NAMALWA (cell line): ENCODE measurements around the gene GADD45GIP1.
"Not testable (repeated sequence)": the region's sequence is repeated elsewhere in the genome, so short reads cannot be mapped to it uniquely, and the experiment has no call there.

Source experiments
- DNase-seq: peaks from one replicate; pipeline ENCODE4 v3.0.0-alpha.2; 2015; ENCODE audit warnings: low spot score

The GADD45GIP1 gene

DNA sequence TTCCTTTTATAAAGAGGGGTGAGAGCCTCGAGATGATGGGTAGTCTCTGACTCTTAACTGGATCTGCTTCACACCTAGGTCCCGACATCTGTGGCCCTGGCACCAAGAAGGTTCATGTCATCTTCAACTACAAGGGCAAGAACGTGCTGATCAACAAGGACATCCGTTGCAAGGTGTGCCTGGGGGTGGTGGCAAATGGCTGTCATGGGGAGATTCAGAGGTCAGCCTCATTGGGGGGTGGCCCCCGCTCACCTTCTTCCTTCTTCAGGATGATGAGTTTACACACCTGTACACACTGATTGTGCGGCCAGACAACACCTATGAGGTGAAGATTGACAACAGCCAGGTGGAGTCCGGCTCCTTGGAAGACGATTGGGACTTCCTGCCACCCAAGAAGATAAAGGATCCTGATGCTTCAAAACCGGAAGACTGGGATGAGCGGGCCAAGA lies 17.0 kb downstream of the GADD45GIP1 start:
- no peak for DNase-seq

DNA sequence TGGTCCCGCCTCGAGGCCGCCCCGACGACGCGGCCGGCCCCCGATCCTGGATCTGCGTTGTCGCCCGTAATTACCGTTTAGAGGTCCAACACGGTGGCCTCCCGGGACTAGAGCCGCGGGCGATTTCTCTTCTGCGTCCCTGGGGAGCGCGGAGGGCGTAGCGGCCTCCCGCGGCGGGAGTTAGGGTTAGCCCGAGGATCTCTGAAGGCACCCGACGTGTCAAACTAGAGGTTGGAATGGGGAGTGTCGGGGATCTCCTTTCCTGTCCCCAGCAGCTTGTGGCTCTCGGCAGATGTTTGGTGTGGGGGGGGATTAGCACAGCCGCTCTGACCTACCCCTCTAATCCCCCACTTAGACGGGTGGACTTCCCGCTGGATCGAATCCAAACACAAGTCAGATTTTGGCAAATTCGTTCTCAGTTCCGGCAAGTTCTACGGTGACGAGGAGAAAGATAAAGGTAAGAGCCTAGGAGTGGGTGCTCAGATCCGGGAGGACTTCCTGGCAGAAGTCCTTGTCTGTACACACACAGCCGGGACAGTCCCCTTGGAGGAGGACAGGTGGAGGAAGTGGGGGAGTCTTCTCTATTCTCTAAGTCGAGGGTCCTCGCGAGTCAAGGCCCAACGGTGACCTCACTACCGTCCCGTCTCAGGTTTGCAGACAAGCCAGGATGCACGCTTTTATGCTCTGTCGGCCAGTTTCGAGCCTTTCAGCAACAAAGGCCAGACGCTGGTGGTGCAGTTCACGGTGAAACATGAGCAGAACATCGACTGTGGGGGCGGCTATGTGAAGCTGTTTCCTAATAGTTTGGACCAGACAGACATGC lies 18.0 kb downstream of the GADD45GIP1 start:
- DNase-seq: peak; percentile 67

DNA sequence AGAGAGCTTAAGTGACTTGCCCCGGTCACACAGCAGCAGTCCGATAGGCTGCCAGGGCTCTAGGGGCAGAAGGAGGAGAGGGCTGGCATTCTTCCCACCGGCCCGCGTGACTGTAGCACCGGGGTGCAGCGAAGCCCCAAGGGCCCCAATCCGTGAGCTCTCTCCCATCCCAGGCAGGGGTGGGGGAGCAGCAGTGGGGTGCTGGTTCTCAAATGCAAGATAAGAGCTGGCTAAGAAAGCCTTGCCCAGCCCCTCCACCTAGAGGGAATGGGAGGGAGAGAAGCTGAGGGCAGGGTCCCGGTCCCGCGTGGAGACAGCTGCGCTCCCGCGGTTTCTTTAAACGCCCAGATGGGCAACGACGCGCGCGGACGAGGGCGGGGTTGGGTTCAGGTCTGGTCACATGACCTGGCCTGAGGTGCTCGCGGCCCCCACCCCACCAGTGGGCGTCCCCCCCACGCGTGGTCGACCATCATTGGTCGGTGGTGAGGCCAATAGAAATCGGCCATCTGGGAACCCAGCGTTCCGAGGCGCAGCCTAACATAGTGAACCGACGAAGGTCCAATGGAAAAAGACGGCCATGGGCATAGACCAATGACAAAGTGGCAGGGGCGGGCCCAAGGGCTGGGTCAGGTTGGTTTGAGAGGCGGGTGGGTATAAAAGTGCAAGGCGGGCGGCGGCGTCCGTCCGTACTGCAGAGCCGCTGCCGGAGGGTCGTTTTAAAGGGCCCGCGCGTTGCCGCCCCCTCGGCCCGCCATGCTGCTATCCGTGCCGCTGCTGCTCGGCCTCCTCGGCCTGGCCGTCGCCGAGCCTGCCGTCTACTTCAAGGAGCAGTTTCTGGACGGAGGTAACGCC lies 18.9 kb downstream of the GADD45GIP1 start, which contains the start of gene CALR:
TSS of gene CALR (plus strand) at position 683 of the 852 bp plus-strand sequence. CDS start at position 754, 71 bp downstream.
- DNase-seq: peak; percentile 99

DNA sequence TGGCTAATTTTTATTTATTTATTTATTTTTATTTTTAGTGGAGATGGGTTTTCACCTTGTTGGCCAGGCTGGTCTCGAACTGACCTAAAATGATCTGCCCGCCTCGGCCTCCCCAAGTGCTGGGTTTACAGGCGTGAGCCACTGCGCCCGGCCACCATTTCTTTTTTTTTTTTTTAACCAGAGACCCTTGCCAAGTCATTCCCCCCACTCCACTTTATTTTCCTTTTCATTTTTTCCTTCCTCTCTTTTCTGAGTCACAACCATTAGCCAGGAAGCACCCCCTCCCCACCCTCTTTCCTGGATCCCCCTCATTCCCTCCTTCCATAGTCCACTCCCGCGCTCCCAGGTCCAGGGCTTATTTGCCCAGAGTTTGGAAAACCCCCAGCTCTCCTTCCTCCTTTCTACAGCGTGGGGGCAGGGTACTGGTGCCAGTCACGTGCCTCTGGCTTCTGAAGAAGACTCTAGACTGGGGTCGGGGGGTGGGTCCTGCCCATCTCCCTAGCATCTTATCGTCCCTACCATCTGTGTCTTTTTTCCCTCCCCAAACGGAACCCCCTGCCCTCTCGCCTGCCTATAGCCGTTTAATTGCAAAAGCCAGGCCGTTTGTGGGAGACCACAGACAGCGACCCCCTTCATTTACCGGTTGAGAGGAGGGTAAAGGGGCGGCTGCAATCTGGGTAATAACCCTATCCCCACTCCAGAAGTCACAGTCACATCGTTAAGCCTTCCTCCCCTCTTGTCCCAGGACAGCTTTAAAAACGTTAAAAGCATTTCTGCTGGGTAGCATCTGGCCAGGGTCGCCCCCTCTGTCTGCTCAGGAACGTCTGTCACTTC lies 19.7 kb downstream of the GADD45GIP1 start:
- DNase-seq: no peak

DNA sequence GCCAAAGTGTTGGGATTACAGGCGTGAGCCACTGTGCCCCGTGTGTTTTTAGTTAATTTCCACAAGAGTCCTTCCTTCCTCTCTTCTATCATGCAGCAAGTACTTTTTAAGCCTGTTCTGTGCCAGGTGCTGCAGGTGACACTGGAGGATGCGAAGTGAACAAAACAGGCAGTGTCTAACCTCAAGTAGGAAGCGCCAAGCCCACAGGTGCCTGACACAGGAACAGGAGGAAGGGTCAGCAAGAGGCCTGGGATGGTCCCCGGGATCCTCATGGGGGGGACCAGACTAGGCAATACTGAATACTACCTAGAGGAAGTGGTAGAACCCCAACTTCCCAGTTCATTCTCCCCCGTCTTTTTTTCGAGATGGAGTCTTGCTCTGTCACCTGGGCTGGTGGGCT lies 20.4 kb downstream of the GADD45GIP1 start:
- DNase-seq: peak; percentile 46

DNA sequence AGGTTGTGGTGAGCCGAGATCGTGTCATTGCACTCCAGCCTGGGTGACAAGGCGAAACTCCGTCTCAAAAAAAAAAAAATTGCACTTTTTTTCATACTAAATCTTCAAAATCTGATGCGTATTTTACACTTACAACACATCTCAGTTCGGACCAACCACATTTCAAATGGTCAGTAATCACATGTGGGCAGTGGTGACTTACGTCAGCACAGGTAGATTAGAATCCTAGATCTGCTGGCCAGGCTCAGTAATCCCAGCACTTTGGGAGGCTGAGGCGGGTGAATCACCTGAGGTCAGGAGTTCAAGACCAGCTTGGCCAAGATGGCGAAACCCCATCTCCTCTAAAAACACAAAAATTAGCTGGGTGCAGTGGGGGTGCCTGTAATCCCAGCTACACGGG lies 22.0 kb downstream of the GADD45GIP1 start:
- DNase-seq: no peak

DNA sequence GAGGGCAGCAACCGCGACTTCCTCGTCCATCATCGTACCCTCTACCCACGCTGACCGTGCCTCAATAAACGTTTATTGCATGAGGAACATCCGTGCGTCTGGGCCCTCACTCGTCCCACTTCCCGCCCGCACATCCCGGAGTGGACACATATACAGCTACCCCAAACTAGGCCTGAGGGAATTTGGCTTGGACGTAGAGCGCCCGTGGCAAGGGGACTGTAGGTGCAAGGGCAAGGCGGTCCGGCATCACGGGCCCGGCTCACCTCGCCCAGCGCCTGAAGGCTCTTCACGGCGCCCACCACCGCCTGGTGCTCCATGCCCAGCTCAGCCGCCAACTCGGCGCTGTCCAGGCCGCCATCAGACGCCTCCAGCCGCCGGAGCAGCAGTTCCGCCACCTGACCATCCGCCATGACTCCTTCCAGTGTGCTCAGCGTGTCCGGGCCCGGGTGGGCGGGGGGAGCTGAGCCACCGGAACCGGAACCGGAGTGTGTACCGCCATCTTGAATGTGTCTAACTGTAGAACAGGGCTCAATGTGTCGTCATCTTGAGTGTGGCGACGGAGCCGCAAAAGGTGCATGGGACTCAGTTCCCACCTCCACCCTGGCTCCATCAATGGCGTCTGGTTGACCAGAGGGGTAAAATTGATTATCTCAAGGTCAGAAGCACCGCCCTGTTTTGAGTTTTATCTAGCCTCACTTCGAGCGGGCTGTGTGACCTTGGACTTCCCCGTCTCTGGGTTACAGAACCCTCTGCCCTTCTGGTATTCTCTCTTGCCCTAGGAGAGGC lies 23.5 kb downstream of the GADD45GIP1 start, which contains the start of gene FARSA:
TSS of gene FARSA (minus strand) at position 425 of the 786 bp plus-strand sequence. CDS start at position 410, 15 bp downstream.
- DNase-seq: peak; percentile 93

DNA sequence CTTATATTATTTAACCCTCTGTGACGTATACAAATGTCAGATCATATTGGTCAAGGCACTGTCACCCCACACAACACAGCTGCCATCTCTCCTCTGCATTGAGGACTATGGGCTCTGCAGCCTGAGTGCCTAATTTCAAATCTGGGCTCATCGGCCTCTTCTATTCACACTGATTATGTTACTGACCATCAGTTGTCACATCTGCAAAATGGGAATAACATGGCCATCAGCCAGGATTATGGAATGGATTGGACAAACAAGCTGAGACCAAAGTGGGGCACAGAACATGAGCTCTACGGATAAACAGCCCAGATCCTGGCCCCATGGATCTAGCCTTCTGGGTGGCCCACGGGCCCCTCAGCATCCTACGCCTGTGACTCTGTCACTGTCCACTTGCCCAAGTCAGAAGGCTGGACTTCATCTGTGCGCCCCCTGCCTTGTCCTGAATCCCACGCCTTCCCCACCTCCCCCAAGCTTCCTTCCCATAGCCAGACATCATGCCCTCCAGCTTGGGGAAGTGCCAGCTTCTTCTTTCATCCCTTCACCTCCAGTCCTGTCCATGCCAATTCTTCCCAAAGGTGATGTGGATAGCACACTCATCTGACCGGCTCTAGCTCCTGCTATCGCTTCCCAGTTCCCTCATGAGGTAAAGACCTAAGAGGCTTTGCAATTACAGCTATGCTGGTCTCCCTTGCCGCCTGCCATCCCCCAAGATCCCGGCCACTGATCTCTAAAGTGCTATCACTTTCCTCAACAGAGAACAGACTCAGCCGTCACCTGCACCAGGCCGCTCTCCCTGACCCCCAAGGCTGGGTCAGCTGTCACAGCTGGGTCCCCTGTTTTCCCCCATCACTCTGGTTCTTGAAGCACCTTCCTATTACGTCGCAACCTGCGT lies 24.4 kb downstream of the GADD45GIP1 start:
- DNase-seq: no peak

DNA sequence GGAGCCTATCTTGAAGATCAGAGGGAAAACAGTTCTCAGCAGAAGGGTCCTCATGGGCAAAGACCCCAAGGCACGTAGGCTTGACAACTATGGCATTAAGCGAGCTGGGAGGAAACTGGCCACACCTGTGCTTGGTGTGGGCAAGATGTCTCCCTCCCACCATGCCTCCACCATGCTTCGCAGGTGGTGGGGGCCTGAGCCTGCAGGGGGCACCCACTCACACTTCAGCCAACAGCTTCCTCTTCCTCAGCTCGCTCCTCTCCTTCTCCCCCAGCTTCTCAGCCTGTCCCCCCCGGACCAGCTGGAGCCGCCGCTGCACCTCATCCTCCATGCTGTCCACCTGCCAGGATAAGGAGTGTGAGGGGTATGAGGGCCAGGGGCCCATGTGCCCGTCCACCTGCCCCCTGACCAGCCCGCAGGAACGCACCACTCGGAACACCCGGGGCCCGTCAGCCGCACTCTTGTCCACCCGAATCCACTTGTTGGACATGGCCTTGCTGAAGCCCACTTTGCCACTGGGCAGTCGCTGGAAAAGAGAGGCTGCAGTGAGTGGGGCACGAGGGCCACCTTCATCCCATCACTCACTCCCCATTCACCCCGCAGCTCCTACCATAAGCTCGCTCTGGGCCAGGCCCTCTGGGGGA lies 26.9 kb downstream of the GADD45GIP1 start:
- no peak for DNase-seq

DNA sequence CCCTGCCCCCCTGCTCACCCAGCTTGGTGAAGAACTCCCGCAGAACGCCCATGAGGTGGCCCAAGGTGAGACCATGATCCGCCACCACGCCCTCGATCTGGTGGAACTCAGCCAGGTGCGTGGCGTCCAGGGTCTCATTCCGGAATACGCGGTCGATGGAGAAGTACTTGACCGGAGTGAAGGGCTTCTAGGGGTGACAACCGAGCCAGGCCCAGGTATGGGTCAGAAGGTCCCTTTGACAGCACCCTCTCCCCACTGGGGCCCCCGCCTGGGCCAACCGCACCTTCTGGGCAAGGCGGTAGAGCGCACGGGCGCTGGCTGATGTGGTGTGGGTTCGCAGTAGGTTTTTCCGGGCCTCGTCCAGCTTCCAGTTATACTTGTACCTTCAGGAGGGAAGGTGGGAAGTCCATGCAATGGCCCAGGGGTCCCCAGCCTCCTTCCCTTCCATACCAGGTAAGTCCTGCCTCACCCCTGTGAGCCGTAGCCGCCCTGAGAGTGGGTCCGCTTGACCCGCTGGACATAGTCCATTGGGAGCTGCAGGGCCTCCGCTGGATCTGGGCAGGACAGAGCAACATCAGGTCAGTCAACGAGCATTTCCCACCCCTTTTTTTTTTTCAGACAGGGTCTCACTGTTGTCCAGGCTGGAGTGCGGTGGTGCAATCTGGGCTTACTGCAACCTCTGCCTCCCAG lies 32.3 kb downstream of the GADD45GIP1 start:
- DNase-seq: no peak

DNA sequence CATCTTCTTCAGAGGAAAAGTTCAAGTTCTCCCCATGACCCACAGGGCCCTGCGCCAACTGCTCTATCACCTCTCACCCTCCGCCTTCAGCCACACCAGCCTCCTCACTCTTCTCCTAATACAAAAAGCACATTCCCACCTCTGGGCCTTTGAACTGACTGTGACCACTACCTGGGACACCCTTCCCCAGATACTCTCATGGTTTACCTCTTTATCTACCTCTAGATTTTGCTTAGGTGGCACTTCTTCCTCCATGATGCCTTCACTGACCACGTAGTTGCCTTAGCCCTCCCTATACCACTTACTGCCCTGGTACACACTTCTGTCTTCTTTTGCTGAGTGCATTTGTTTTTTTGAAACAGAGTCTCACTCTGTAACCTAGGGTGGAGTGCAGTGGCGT lies 34.1 kb downstream of the GADD45GIP1 start:
- no peak for DNase-seq

DNA sequence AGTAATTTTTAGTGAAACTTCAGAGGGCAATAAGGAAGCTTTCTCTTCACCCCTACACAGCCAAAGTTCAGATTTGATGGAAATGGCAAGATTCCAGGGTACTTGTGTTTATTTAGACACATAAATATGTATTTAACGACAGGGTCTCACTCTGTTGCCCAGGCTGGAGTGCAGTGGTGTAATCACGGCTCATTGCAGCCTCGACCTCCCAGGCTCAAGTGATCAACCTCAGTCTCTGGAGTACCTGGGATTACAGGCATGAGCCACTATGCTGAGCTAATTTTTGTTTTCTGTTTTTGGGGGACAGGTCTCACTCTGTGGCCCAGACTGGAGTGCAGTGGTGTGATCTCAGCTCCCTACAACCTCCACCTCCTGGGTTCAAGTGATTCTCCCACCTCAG lies 36.0 kb downstream of the GADD45GIP1 start:
- no peak for DNase-seq

DNA sequence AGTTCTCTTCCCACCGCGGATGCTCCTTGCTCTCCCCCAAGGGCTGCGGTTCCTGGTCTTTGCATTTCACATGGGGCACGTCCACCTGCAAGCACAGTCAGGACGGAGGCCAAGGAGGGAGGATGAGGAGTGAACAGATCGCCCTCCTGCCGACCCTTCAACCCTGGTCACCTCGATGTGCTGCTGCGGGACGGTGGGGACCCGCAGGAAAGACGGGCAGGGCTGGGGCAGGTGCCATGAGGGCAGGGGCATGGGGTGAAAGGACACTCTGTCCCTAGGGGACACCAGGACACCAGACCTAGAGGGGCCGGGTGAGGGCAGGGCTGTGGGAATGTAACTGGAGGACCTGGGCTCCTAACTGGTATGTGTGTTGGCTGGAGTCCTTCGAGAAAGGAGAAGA lies 38.8 kb downstream of the GADD45GIP1 start:
- no peak for DNase-seq

DNA sequence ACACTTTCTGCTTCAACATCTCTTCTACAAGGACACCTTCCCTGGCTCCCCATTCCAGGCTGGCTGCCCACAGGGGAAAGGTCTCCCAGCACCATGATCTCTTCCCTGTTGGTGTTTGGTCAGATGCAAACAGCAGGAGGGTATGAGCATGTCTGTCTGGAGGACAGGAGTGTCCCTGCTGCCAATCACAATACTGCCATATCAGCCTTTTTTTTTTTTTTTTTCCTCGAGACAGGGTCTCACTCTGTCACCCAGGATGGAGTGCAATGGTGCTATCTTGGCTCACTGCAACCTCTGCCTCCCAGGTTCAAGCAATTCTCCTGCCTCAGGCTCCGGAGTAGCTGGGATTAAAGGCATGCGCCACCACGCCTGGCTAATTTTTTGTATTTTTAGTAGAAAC lies 41.2 kb downstream of the GADD45GIP1 start:
- DNase-seq: not testable (repeated sequence)

DNA sequence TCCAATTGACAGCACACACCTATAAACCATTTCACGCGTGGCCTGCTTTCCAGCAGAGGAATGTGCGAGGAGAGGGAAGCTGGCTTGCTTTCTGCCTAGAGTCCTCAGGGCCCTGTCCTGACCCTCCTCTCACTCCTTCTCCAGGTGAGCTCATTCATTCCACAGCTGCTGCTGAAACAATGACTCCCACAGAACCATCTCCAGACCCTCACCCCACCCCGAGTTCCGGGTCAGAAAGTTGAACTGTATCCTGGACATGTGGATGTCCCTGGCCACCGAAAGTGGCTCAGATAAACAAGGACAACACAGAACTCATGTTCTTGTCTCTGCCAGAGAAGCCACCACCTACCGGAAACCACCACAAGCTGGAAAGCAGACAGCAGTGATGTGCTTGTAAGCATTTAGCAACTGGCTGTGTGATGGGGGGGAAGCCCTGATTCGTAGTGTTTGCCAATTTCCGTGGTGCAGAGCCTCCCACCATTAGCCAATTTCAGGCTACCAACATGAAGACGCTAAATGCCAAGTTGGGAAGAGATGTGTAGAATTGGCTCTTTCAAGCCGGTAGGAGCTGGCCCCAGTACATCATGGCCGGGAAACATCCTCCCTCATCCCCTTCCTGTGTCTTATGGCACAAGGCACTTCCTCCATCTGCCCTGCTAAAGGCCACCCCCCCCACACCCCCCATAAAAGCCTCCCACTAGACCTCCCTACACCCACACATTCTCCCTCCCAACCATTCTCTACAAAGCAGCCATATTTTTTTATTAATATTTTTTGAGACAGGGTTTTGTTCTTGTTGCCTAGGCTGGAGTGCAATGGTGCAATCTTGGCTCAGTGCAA lies 43.0 kb downstream of the GADD45GIP1 start:
- no peak for DNase-seq

DNA sequence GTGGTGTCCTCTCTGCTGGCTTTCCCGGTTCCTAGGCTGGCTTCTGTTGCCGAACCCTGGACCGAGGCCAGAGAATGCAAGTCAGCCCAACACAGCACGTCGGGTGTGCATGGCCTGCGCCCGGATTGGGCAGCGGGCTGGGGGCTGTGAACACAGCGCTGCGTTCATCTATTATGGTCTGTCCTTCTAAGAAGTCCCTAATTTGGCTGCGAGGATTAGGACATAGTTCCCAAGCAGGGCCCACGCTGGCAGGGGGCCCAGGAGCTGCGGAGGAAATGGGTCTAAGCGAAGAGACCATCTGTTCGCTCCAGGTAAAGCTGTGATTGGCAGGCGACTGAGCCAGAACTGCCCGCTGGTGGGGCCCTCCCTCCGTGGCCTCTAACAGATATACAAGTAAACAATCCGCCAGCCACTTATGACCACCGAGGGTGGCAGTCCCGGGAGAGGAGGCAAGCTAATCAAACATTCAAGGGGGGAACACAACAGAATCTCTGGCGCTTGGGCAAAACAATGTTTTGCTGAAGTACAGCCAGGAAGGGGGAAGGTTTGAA lies 43.9 kb downstream of the GADD45GIP1 start:
- no peak for DNase-seq

DNA sequence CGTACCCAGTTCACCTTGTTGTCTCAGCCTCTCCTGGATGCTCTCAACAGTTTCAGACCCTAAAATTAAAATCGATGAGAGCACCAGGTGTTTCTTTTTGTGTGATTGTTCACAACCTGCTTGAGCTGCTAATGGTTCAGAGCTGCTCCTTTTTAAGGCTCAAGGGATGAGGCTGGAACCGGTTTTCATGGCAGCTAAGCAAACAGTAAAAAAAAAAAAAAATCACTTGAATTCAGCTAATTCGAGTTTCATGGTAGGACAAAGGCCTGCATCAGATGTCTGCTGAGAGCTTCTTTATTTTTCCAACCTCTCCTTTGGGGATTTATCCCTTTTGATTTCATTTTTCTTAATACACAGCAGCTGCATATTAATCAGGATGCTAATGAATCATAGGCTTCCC lies 44.5 kb downstream of the GADD45GIP1 start:
- DNase-seq: no peak

DNA sequence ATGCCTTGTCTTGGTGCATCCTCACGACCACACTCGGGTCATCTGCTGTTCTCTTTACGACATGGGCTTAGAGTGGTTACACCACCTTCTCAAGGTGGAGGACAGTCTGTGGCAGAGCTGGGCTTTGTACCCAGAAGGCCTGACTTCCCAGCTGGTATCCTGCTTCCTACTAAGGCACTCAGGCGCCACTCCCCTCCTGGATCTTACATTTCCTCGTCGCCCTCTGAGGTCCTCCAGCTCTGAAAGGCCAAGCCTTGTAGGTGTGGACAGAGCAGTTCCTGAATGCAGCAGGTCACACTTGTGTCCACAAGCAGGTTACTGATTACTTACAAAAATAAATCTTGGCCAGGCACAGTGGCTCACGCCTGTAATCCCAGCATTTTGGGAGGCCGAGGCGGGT lies 49.9 kb downstream of the GADD45GIP1 start:
- DNase-seq: no peak
